ENCODE results near the gene TEDC1. TPM values are rescaled to one million over a fixed set of nuclear protein-coding genes. Genes with fewer than 3 reads are reported as not detected.

Gene TEDC1
- total RNA-seq, 3 donors from 2014 or later (not counting 1 experiment from before 2014, with no cell fraction given): 70.0 to 233 (median 112) TPM

- Mint-ChIP-seq H3K4me1 (peaks cover 0 to 4% of the 10 kb centered on the region in 2 donors), H3K36me3 (no peaks in the 10 kb centered on the region), H3K4me3 (no peak overlapping the region), H3K27me3 (ENCODE audit: low read depth in 2 of 2) (no peaks in the 10 kb centered on the region), H3K27ac (no peak overlapping the region), H3K9me3 (no peaks in the 10 kb centered on the region)
- DNase-seq (peak in 1 of 2 donors; percentile 12), ATAC-seq (no peak)
- no peaks in the 10 kb centered on the region for H3K36me3 ChIP-seq (ENCODE audit: control insufficient read depth, insufficient read depth, low read length)
- no peak overlapping the region for H3K4me3 ChIP-seq (ENCODE audit: low read length)
- H3K27ac ChIP-seq (ENCODE audit: low read length): no peak overlapping the region
- 96% methylated on average over 12 of the region's 13 CpGs for WGBS (ENCODE audit: insufficient coverage)
- TF ChIP-seq CTCF (IDR thresholded peaks at IDR 0.05): no peak
- H3K9me3 ChIP-seq (ENCODE audit: control insufficient read depth, insufficient read depth, low read length): no peaks in the 10 kb centered on the region
- H3K27me3 ChIP-seq (ENCODE audit: control insufficient read depth, insufficient read depth, low read length): no peaks in the 10 kb centered on the region
- no peaks in the 10 kb centered on the region for H3K4me1 ChIP-seq (ENCODE audit: control insufficient read depth, insufficient read depth, low read length)
- intact Hi-C loops (cut with micrococcal nuclease): no loop called here
Measured at GRCh38 chr14:105501504-105502291, 10.7 kb downstream of the TEDC1 start.

GRCh38 chr14:105502446-105503295 is 11.6 kb downstream of the TEDC1 start:
- H3K27me3 Mint-ChIP-seq (ENCODE audit: low read depth in 2 of 2): peaks cover 2 to 5% of the 10 kb centered on the region in 2 donors
- no peaks in the 10 kb centered on the region for H3K9me3 Mint-ChIP-seq
- intact Hi-C loops (cut with micrococcal nuclease): no loop called here
- no peaks in the 10 kb centered on the region for H3K4me1 ChIP-seq (ENCODE audit: control insufficient read depth, insufficient read depth, low read length)
- H3K9me3 ChIP-seq (ENCODE audit: control insufficient read depth, insufficient read depth, low read length): no peaks in the 10 kb centered on the region
- no peak overlapping the region for H3K4me3 ChIP-seq (ENCODE audit: low read length)
- H3K27ac ChIP-seq (ENCODE audit: low read length): no peak overlapping the region
- peak overlapping the region; percentile 48 to 82 for H3K27ac Mint-ChIP-seq
- H3K36me3 ChIP-seq (ENCODE audit: control insufficient read depth, insufficient read depth, low read length): no peaks in the 10 kb centered on the region
- peak overlapping the region; percentile 17 for H3K4me3 Mint-ChIP-seq
- no peak for TF ChIP-seq CTCF (IDR thresholded peaks at IDR 0.05)
- no peak for DNase-seq
- WGBS (ENCODE audit: insufficient coverage): 90% methylated on average over 18 of the region's 18 CpGs
- peak in 1 of 3 donors; percentile 3 for ATAC-seq
- H3K4me1 Mint-ChIP-seq: peaks cover 0 to 4% of the 10 kb centered on the region in 2 donors
- H3K27me3 ChIP-seq (ENCODE audit: control insufficient read depth, insufficient read depth, low read length): no peaks in the 10 kb centered on the region
- H3K36me3 Mint-ChIP-seq: no peaks in the 10 kb centered on the region

GRCh38 chr14:105503296-105503640 is 12.2 kb downstream of the TEDC1 start:
- WGBS (ENCODE audit: insufficient coverage): 95% methylated on average over 7 of the region's 7 CpGs
- Mint-ChIP-seq H3K36me3 (no peaks in the 10 kb centered on the region), H3K27me3 (ENCODE audit: low read depth in 2 of 2) (peaks cover 6 to 11% of the 10 kb centered on the region in 2 donors), H3K4me1 (peaks cover 0 to 4% of the 10 kb centered on the region in 2 donors), H3K9me3 (no peaks in the 10 kb centered on the region), H3K27ac (peak overlapping the region; percentile 48 to 82), H3K4me3 (no peak overlapping the region)
- Histone ChIP-seq H3K4me1 (ENCODE audit: control insufficient read depth, insufficient read depth, low read length) (no peaks in the 10 kb centered on the region), H3K4me3 (ENCODE audit: low read length) (no peak overlapping the region), H3K36me3 (ENCODE audit: control insufficient read depth, insufficient read depth, low read length) (no peaks in the 10 kb centered on the region), H3K9me3 (ENCODE audit: control insufficient read depth, insufficient read depth, low read length) (no peaks in the 10 kb centered on the region), H3K27me3 (ENCODE audit: control insufficient read depth, insufficient read depth, low read length) (no peaks in the 10 kb centered on the region), H3K27ac (ENCODE audit: low read length) (no peak overlapping the region)
- ATAC-seq: no peak
- intact Hi-C loops (cut with micrococcal nuclease): no loop called here
- DNase-seq: no peak
- TF ChIP-seq CTCF (IDR thresholded peaks at IDR 0.05): no peak

Data from natural killer cell (primary cell).